HL-60 (cell line): ENCODE data around the gene ZNF511.

ENCODE experiments used
- GABPA ChIP-seq: IDR thresholded peaks from 2 replicates; pipeline ENCODE4 v1.6.1; 2012; ENCODE audit warnings: low read depth
- POLR2AphosphoS5 ChIP-seq: IDR thresholded peaks from 2 replicates; pipeline ENCODE4 v1.6.1; 2012; ENCODE audit warnings: low read depth
- TF ChIP-seq, protein P1 (sequence below): IDR thresholded peaks from one replicate; pipeline ENCODE4 v1.5.1; 2011; ENCODE audit warnings: low read length, control low read depth, inconsistent platforms; ENCODE audit not compliant: insufficient read depth
- TF ChIP-seq, protein P2 (sequence below): IDR thresholded peaks from 2 replicates; pipeline ENCODE4 v1.6.1; 2012; ENCODE audit warnings: low read depth; ENCODE audit not compliant: insufficient replicate concordance

DNA sequence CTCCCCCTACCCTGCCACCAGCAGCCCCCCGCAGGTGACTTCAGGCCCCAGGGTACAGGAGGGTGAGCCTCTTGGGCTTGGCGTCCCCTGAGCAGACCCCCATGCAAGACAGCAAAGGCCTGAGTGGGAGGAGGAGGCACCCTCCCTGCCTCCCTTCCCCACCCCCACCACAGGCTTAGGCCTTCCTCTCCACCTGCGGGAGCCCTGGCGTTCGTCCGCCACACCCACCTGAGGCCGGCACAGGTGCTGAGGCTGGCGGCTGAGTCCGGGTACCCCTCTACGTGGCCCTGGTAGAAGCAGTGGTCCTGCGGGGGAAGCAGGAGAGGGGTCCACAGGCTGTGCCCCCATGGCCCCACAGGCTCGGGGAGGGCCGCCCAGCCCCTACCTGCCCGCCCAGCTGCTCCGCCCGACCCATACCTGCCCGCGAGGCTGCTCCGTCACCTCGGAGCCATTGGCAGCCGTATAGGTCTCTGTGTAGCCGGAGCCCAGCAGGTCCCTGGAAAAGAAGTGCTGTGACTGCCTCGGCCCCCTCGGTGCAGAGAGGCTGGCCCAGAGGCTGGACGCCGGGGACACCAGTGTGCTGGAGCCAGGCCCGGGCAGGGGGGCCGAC is 35.1 kb upstream of the ZNF511 start:
- TF ChIP-seq GABPA, result no peak
- TF ChIP-seq, protein P1, sequence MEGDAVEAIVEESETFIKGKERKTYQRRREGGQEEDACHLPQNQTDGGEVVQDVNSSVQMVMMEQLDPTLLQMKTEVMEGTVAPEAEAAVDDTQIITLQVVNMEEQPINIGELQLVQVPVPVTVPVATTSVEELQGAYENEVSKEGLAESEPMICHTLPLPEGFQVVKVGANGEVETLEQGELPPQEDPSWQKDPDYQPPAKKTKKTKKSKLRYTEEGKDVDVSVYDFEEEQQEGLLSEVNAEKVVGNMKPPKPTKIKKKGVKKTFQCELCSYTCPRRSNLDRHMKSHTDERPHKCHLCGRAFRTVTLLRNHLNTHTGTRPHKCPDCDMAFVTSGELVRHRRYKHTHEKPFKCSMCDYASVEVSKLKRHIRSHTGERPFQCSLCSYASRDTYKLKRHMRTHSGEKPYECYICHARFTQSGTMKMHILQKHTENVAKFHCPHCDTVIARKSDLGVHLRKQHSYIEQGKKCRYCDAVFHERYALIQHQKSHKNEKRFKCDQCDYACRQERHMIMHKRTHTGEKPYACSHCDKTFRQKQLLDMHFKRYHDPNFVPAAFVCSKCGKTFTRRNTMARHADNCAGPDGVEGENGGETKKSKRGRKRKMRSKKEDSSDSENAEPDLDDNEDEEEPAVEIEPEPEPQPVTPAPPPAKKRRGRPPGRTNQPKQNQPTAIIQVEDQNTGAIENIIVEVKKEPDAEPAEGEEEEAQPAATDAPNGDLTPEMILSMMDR, result no peak
- no peak for TF ChIP-seq POLR2AphosphoS5
- TF ChIP-seq, protein P2, sequence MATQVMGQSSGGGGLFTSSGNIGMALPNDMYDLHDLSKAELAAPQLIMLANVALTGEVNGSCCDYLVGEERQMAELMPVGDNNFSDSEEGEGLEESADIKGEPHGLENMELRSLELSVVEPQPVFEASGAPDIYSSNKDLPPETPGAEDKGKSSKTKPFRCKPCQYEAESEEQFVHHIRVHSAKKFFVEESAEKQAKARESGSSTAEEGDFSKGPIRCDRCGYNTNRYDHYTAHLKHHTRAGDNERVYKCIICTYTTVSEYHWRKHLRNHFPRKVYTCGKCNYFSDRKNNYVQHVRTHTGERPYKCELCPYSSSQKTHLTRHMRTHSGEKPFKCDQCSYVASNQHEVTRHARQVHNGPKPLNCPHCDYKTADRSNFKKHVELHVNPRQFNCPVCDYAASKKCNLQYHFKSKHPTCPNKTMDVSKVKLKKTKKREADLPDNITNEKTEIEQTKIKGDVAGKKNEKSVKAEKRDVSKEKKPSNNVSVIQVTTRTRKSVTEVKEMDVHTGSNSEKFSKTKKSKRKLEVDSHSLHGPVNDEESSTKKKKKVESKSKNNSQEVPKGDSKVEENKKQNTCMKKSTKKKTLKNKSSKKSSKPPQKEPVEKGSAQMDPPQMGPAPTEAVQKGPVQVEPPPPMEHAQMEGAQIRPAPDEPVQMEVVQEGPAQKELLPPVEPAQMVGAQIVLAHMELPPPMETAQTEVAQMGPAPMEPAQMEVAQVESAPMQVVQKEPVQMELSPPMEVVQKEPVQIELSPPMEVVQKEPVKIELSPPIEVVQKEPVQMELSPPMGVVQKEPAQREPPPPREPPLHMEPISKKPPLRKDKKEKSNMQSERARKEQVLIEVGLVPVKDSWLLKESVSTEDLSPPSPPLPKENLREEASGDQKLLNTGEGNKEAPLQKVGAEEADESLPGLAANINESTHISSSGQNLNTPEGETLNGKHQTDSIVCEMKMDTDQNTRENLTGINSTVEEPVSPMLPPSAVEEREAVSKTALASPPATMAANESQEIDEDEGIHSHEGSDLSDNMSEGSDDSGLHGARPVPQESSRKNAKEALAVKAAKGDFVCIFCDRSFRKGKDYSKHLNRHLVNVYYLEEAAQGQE, result no peak
